Measurements from ENCODE around the gene RLF.

Gene RLF

DNA sequence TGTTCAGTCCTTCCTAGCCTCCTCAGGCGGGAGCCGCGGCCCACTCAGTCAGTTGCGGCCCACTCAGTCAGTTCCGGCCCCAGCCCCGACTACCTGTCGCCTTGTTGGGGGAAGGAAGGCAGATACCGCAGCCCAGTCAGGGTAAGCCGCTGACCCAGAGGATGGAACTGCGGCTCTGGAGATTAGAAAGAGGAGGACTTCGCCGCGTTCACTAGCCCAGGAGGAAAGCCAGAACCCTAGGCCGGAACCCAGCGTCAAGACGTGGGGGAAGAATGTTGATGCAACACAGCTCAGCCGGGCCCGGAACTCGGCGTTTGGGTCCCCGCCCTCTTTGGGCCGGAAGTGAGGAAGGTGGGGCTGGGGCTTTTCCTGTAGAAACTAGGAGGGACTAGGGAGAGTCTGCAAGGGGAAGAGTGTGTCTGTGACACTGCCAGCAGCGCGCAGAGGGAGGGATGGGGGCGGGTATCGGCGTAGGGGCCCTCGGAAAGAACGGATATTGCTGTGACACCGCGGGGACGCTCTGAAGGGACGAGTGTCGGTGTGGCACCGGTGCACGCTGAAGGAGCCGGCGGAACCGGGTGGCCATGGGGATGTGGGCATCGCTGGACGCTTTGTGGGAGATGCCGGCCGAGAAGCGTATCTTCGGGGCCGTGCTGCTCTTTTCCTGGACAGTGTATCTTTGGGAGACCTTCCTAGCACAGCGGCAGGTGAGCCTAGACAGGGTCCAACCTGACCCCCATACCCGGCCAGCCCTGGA lies 96.7 kb downstream of the RLF start, which contains the start of gene ZMPSTE24:
Gene ZMPSTE24 (plus strand): TSS at position 549 of the 757 bp plus-strand sequence. CDS start 36 bp downstream, at position 585.
- H3K4me3 ChIP-seq (ENCODE audit: low read depth, low read length) = peak within 1 kb of the TSS; percentile 97
- peak; percentile 99 for DNase-seq (ENCODE audit: low read depth)
- TF ChIP-seq CTCF (IDR thresholded peaks at IDR 0.05; ENCODE audit: insufficient read depth, low read depth, low read length, missing control alignments) = no peak

GRCh38 chr1:40258445-40258769 lies 97.2 kb downstream of the RLF start:
- TF ChIP-seq CTCF (IDR thresholded peaks at IDR 0.05; ENCODE audit: insufficient read depth, low read depth, low read length, missing control alignments) = no peak
- H3K4me3 ChIP-seq (ENCODE audit: low read depth, low read length) = peak overlapping the region; percentile 97
- no peak for DNase-seq (ENCODE audit: low read depth)

DNA sequence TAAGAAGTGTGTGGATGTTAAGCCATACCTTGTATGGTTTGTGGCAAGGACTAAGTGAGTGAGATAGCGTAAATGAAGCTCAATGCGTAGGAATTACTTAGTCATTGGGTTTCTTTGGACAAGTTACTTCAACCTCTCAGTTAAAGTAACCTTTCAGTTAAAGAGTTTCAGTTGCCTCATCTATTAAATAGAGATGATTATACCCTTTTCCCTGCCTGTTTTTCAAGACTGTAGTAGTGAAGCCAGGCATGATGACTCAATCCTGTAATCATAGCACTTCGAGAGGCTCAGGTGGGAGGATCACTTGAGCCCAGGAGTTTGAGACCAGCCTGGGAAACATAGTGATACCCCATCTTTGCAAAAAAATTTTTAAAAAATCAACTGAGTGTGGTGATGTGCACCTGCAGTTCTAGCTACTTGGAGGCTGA lies 103.2 kb downstream of the RLF start:
- DNase-seq (ENCODE audit: low read depth) = no peak
- H3K4me3 ChIP-seq (ENCODE audit: low read depth, low read length) = no peak overlapping the region
- no peak for TF ChIP-seq CTCF (IDR thresholded peaks at IDR 0.05; ENCODE audit: insufficient read depth, low read depth, low read length, missing control alignments)

DNA sequence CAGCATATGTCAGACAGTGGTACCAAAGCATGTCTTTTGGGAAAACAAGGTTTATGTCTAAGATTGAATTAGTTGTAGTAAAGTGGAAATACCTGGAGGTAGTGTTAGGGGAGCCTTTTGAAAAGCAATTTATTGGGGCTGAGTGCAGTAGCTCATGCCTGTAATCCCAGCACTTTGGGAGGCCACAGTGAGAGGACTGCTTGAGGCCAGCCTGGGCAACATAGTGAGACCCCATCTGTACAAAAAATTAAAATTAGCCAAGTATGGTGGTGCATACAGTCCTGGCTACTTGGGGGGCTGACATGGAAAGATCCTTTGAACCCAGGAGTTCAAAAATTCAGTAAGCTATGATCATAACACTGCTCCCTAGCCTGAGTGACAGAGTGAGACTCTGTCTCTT lies 104.1 kb downstream of the RLF start:
- H3K4me3 ChIP-seq (ENCODE audit: low read depth, low read length) = no peak overlapping the region
- no peak for TF ChIP-seq CTCF (IDR thresholded peaks at IDR 0.05; ENCODE audit: insufficient read depth, low read depth, low read length, missing control alignments)
- DNase-seq (ENCODE audit: low read depth) = no peak

GRCh38 chr1:40265919-40266318 lies 104.7 kb downstream of the RLF start:
- DNase-seq (ENCODE audit: low read depth) = no peak
- TF ChIP-seq CTCF (IDR thresholded peaks at IDR 0.05; ENCODE audit: insufficient read depth, low read depth, low read length, missing control alignments) = no peak

GRCh38 chr1:40266786-40267535 lies 105.8 kb downstream of the RLF start:
- no peak for TF ChIP-seq CTCF (IDR thresholded peaks at IDR 0.05; ENCODE audit: insufficient read depth, low read depth, low read length, missing control alignments)

More at GRCh38 chr1:40265919-40266318, 104.7 kb downstream of the RLF start:
- no peak overlapping the region for H3K4me3 ChIP-seq (ENCODE audit: low read depth, low read length)

More at GRCh38 chr1:40266786-40267535, 105.8 kb downstream of the RLF start:
- no peak overlapping the region for H3K4me3 ChIP-seq (ENCODE audit: low read depth, low read length)
- DNase-seq (ENCODE audit: low read depth) = no peak
